Measurements from ENCODE around the gene OAF.
"Not testable (repeated sequence)": the region's sequence is repeated elsewhere in the genome, so short reads cannot be mapped to it uniquely, and the experiment has no call there.

The OAF gene

DNA sequence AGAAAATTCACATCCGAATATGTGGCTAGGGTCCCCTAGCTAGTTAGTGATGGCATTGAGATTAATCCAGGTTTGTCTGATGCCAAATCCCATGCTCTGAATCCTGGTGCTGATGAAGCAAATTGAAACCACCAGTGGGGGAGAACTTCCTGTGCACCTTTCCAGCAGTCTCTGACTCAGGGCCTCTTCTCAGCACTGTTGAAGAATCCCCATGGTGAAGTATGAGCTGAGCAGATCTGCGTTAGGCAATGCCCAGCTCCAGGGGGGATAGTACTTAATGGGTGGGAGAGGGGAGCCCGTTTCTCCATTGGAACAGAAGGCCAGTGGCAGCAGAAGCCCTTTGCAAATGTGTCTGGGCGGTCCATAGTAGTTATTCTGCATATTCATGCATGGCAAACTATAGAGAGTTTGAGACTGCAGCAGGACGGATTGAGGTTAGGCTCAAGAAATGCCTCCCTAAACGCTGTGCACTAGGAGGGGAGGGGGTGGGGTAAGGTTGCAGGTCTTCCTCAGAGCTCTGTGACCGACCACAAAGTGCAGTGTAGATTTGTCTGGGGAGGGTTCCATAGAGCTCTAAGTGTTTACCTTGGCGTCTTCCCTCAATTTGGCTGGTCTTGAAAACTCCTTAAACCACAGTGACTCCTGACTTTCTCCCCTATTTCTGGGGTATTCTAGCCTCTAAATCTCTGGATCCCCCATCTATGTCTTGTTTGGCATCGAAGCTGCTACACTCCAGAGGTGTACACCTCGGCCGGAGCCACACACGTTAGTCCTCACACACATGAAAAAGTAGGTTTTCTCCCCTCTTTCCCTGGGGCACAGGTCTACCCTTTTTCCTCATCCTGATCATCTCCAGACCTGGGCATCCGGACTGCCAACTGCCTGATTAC lies 33.9 kb downstream of the OAF start:
- FAIRE-seq: no peak
- no peak for DNase-seq (ENCODE audit: insufficient read length, low spot score)
- TF ChIP-seq, protein P1, sequence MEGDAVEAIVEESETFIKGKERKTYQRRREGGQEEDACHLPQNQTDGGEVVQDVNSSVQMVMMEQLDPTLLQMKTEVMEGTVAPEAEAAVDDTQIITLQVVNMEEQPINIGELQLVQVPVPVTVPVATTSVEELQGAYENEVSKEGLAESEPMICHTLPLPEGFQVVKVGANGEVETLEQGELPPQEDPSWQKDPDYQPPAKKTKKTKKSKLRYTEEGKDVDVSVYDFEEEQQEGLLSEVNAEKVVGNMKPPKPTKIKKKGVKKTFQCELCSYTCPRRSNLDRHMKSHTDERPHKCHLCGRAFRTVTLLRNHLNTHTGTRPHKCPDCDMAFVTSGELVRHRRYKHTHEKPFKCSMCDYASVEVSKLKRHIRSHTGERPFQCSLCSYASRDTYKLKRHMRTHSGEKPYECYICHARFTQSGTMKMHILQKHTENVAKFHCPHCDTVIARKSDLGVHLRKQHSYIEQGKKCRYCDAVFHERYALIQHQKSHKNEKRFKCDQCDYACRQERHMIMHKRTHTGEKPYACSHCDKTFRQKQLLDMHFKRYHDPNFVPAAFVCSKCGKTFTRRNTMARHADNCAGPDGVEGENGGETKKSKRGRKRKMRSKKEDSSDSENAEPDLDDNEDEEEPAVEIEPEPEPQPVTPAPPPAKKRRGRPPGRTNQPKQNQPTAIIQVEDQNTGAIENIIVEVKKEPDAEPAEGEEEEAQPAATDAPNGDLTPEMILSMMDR (IDR thresholded peaks at IDR 0.05; ENCODE audit: insufficient read depth, missing control alignments): no peak

DNA sequence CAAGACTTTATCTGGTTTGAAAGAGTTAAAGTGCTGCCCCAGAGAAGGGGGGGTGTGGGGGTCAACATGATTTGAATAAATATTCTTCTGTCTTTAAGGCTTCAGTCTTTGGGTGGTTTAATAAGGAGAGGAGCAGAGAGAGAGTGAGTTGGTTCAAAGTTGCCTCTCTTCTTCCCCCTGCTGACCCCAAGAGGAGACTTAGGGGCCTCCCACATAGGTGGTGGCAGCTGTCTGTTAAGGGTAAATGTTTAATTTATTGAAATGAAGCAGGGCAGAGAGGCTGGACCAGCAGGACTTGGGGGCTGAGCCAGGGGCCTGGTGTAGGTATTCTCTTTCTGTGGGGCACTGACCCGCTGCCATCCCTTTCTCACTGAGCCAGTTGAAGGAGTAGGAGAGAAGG lies 34.6 kb downstream of the OAF start:
- FAIRE-seq (no peak), DNase-seq (ENCODE audit: insufficient read length, low spot score) (no peak)
- TF ChIP-seq, protein P1 (IDR thresholded peaks at IDR 0.05; ENCODE audit: insufficient read depth, missing control alignments): no peak

DNA sequence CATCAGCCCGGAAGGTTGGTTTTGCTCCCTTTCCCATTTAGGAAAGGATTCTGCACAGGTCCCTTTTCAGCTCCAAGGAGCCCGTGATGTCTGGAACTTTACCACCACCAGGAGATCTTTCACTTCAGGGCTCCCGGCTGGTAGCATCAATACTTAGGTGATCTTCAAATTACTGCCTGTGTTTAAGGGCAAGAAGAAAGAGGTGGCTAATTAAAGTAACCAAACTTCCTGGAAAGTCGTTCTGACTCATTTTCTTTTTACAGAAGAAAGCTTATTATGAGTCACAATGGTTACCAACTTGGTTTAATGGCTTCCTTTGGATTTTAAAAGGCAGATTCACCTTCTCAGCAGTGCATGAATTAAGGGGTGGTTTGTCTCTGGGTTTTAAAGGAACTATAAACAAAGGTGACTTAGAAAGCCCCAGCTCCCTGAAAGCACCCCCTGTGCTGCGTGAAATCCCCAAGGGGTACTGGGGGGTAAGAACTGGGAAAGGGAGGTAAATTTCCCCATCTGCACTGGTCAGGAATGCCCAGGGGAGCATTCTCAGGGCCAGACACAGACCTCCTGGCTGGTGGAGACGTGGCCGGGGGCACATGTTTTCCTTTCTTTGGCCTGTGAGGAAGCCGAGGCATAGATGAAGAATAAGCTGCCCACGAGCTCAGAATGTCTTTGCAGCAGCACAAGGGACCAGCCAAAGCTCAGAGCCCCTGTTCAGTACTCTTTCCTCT lies 37.9 kb downstream of the OAF start:
- FAIRE-seq (no peak), DNase-seq (ENCODE audit: insufficient read length, low spot score) (no peak)
- TF ChIP-seq, protein P1 (IDR thresholded peaks at IDR 0.05; ENCODE audit: insufficient read depth, missing control alignments): no peak

DNA sequence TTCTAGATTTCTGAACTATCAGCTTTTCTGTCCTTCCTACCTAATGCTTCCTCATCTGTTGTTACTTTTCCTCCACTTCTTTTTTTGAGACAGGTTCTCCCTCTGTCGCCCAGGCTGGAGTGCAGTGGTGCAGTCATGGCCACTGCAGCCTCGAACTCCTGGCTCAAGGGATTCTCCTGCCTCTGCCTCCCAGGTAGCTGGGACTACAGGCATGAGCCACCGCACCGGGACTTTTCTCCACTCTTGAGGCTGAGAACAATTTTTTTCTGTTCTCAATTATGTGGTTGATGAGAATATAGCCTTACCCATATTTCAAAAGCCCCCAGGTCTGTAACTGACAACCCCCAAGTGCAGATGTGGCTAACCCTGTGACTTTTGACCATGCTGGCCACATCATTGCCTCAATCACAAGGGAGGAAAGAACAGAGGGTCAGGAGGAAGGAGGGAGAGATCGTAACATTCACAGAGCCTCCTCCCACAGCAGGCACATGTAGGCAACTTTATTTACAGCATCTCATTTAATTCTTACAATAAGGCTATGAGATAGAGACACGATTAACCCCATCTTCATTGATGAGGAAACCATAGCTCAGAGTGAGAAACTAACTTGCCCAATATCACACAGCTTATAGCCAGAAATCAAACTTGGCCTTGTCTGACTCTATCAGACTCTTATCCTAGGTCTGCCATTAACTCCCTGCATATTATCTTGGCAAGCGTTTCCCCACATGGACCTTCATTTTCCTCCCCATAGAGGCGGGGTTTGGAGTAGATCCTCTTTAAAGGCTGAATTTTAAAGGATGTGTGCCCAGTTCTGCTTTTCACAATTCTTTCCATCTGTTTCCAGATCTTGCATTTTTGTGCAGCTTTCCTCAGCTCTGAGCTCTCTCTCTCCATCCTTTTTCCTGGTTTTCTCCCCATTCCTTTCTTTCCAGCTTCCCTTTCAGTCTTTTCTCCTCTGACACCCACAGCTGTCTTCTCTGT lies 38.7 kb downstream of the OAF start:
- TF ChIP-seq, protein P1 (IDR thresholded peaks at IDR 0.05; ENCODE audit: insufficient read depth, missing control alignments): no peak
- FAIRE-seq (no peak), DNase-seq (ENCODE audit: insufficient read length, low spot score) (no peak)

DNA sequence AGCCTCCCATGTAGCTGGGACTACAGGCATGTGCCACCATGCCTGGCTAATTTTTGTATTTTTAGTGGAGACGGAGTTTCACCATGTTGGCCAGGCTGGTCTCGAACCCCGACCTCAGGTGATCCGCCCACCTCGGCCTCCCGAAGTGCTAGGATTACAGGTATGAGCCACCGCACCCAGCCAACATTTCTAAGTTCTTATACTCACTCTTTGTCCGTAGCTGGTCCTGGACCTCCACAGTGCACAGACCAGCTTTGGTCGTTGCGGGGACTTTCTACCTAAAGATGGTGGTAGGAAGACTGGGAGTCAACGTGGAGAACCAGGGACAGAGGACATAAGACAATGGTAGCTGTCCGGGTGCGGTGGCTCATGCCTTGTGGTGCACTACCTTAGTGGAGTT lies 42.5 kb downstream of the OAF start:
- not testable (repeated sequence) for DNase-seq (ENCODE audit: insufficient read length, low spot score); FAIRE-seq

DNA sequence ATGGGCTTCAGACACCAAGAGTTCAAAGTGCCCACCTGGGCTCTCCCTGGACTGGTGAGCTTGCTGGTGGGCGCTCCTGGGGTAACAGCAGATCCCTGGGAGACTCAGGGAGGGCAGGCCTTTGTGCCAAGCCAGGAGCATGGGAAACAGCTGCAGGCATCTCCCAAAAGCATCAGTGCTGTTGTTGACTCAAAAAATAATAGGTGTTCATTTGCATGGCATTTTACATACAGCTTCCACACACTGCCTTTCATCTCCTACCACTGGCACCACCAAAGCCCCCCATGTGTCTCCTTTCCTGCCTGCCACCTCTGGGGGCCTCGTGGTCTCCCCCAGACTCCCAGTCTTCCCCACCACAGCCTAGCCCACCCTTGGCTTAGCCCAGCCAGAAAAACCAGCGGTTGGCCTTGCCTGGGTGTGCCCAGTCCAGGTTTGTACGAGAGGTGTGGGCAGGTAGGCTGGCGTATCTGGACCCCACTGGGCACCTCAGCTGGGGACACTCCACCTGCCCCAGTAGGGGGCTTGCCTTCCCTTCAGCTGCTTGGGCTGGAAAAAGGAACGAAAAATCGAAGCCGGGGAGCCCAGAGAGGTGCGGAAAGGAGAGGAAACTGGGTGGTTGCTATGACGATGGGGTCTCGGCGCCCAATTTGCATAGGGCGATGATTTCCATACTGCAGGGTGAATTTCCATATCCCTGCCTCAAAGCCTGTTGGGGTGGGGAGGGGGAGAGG lies 44.1 kb downstream of the OAF start:
- TF ChIP-seq, protein P1 (IDR thresholded peaks at IDR 0.05; ENCODE audit: insufficient read depth, missing control alignments): no peak
- DNase-seq (ENCODE audit: insufficient read length, low spot score) (no peak), FAIRE-seq (no peak)

Measured in D721Med (cell line).